AML-193 (cell line): ENCODE measurements around the gene ARL14.

Experiments used
- DNase-seq, 2 experiments: peaks; one replicate each; lab custom pipeline; 2025; lab: John Stamatoyannopoulos, UW

Gene ARL14

GRCh38 chr3:160722331-160722730 is 45.4 kb downstream of the ARL14 start:
- no peak for DNase-seq

GRCh38 chr3:160725338-160725737 is 48.4 kb downstream of the ARL14 start:
- DNase-seq = no peak
